MCF 10A (cell line): Measurements from ENCODE around the gene DSG4. TPM values are rescaled to one million over a fixed set of nuclear protein-coding genes. Genes with fewer than 3 reads are reported as not detected.
A peak's percentile ranks its signal among the peaks of the same experiment; 100 is the strongest.

ENCODE experiments used
- BruUV-seq: library from RNA; stranded (reverse); fragments of 400-500 nt; replicated peaks from 2 replicates; lab custom pipeline; 2021; lab: Mats Ljungman, UMichigan
- CTCF ChIA-PET: fragments of 300-600 bp; sonication (Branson Sonifier 250); formaldehyde crosslinking; extraction: SDS; loops from one replicate; lab custom pipeline; 2021; ENCODE audit warnings: antibody characterized with exemption, inconsistent platforms; lab: Yijun Ruan, JAX
- POLR2A ChIA-PET: fragments of 300-600, 350-650 bp; sonication (Branson Sonifier 250); formaldehyde crosslinking; extraction: SDS; loops from one replicate; lab custom pipeline; 2020; ENCODE audit warnings: antibody characterized with exemption, inconsistent platforms; lab: Yijun Ruan, JAX
- DNase-seq: peaks from one replicate; pipeline ENCODE4 v3.0.0-alpha.2; 2018; ENCODE audit not compliant: unreplicated experiment
- H3K27ac Mint-ChIP-seq: one replicate; pipeline ENCODE4 v1.8.0; 2022; ENCODE audit warnings: mild to moderate bottlenecking, low read depth, mixed read lengths; ENCODE audit not compliant: unreplicated experiment
- H3K27me3 Mint-ChIP-seq: one replicate; pipeline ENCODE4 v1.8.0; 2022; ENCODE audit warnings: mixed read lengths; ENCODE audit not compliant: insufficient read depth, unreplicated experiment
- H3K36me3 Mint-ChIP-seq: one replicate; pipeline ENCODE4 v1.8.0; 2022; ENCODE audit warnings: mild to moderate bottlenecking, moderate library complexity, mixed read lengths; ENCODE audit not compliant: insufficient read depth, unreplicated experiment
- H3K4me1 Mint-ChIP-seq: one replicate; pipeline ENCODE4 v1.8.0; 2022; ENCODE audit warnings: mixed read lengths; ENCODE audit not compliant: insufficient read depth, unreplicated experiment
- H3K4me3 Mint-ChIP-seq: one replicate; pipeline ENCODE4 v1.8.0; 2022; ENCODE audit warnings: mild to moderate bottlenecking, moderate library complexity, mixed read lengths; ENCODE audit not compliant: unreplicated experiment
- H3K9me3 Mint-ChIP-seq: one replicate; pipeline ENCODE4 v1.8.0; 2022; ENCODE audit warnings: mixed read lengths; ENCODE audit not compliant: unreplicated experiment
- CTCF ChIP-seq: fragments of 200-600 bp; IDR thresholded peaks from one replicate; pipeline ENCODE4 v1.8.0; 2022; ENCODE audit warnings: antibody characterized with exemption, mild to moderate bottlenecking; ENCODE audit not compliant: unreplicated experiment
- intact Hi-C: fragments of 100-400 bp; cut with micrococcal nuclease; formaldehyde crosslinking; loops from 2 replicates; pipeline ENCODE4 v1.14.1; 2022
- total RNA-seq: library from RNA; stranded (reverse); gene quantifications from 2 replicates; pipeline ENCODE4 v1.2.3, GENCODE V29; 2022

Gene DSG4
- total RNA-seq, 1 experiment from 2014 or later, result not detected

GRCh38 chr18:31386741-31387140 lies 10.2 kb downstream of the DSG4 start:
- no peaks in the 10 kb centered on the region for H3K36me3 Mint-ChIP-seq
- no peak overlapping the region for H3K4me3 Mint-ChIP-seq
- H3K27ac Mint-ChIP-seq, result no peak overlapping the region
- intact Hi-C loops, result no loop called here
- TF ChIP-seq CTCF, result no peak
- DNase-seq, result no peak
- H3K27me3 Mint-ChIP-seq, result no peaks in the 10 kb centered on the region
- no TSS peak for BruUV-seq
- POLR2A ChIA-PET, result interaction anchor here (1.0 kb wide), 1 partner anchor 10 kb away, joined by 3 read pairs; no protein-coding TSS in a partner anchor
- CTCF ChIA-PET, result interaction anchor here (0.7 to 1.6 kb wide), 4 partner anchors 9 to 37 kb away, joined by 3 to 6 read pairs (median 4); no protein-coding TSS in a partner anchor
- H3K4me1 Mint-ChIP-seq, result no peaks in the 10 kb centered on the region
- H3K9me3 Mint-ChIP-seq, result no peaks in the 10 kb centered on the region

- H3K27ac Mint-ChIP-seq, result peak overlapping the region; percentile 17
- H3K4me3 Mint-ChIP-seq, result no peak overlapping the region
- no peaks in the 10 kb centered on the region for H3K27me3 Mint-ChIP-seq
- intact Hi-C loops, result no loop called here
- no peaks in the 10 kb centered on the region for H3K9me3 Mint-ChIP-seq
- POLR2A ChIA-PET, result interaction anchor here (1.1 kb wide), 1 partner anchor 54 kb away, joined by 3 read pairs; the partner anchor contains the start of gene DSG3
- CTCF ChIA-PET, result interaction anchor here (2.1 kb wide), 1 partner anchor 32 kb away, joined by 10 read pairs; no protein-coding TSS in a partner anchor
- no peak for TF ChIP-seq CTCF
- BruUV-seq, result no TSS peak
- DNase-seq, result no peak
- peaks cover 7% of the 10 kb centered on the region for H3K4me1 Mint-ChIP-seq
- no peaks in the 10 kb centered on the region for H3K36me3 Mint-ChIP-seq
These were observed 16.7 kb downstream of the DSG4 start for GRCh38 chr18:31393286-31393685.

- Mint-ChIP-seq H3K4me3 (no peak overlapping the region), H3K9me3 (no peaks in the 10 kb centered on the region), H3K27ac (no peak overlapping the region), H3K36me3 (no peaks in the 10 kb centered on the region), H3K4me1 (peaks cover 15% of the 10 kb centered on the region), H3K27me3 (no peaks in the 10 kb centered on the region)
- POLR2A ChIA-PET, result interaction anchor here (0.6 to 0.7 kb wide), 3 partner anchors 11 to 61 kb away, joined by 3 to 9 read pairs (median 3); no protein-coding TSS in a partner anchor
- CTCF ChIA-PET, result interaction anchor here (0.6 to 2.3 kb wide), 2 partner anchors 27 to 1318 kb away, joined by 3 to 6 read pairs; no protein-coding TSS in a partner anchor
- no TSS peak for BruUV-seq
- intact Hi-C loops, result no loop called here
- DNase-seq, result no peak
- no peak for TF ChIP-seq CTCF
These were observed 20.4 kb downstream of the DSG4 start for GRCh38 chr18:31396796-31397612.

- H3K27me3 Mint-ChIP-seq, result no peaks in the 10 kb centered on the region
- no peak overlapping the region for H3K27ac Mint-ChIP-seq
- no peak for TF ChIP-seq CTCF
- intact Hi-C loops, result no loop called here
- no peaks in the 10 kb centered on the region for H3K36me3 Mint-ChIP-seq
- ChIA-PET CTCF (interaction anchor here (2.3 kb wide), 1 partner anchor 26 kb away, joined by 6 read pairs; no protein-coding TSS in a partner anchor), POLR2A (interaction anchor here (0.7 to 1.0 kb wide), 2 partner anchors 9 to 39 kb away, joined by 3 read pairs; no protein-coding TSS in a partner anchor)
- no peak for DNase-seq
- no TSS peak for BruUV-seq
- H3K4me3 Mint-ChIP-seq, result no peak overlapping the region
- H3K4me1 Mint-ChIP-seq, result peaks cover 8% of the 10 kb centered on the region
- H3K9me3 Mint-ChIP-seq, result no peaks in the 10 kb centered on the region
These were observed 21.6 kb downstream of the DSG4 start for GRCh38 chr18:31398191-31398590.
